ENCODE data around the gene COL16A1. TPM values are rescaled to one million over a fixed set of nuclear protein-coding genes. Genes with fewer than 3 reads are reported as not detected.
A peak's percentile ranks its signal among the peaks of the same experiment; 100 is the strongest.

COL16A1 gene
- total and polyA plus RNA-seq, 2 of the 13 experiments (the other 11 are each of a cell fraction or from before 2014, with no cell fraction given) = 4.3 to 12.2 TPM

GRCh38 chr1:31643976-31644559 is 59.7 kb downstream of the COL16A1 start:
- peak overlapping the region; percentile 72 to 87 (median 84) for H3K4me3 ChIP-seq (replicated peaks in 1 of 3; ENCODE audit: insufficient read depth in 1 of 3, low read depth in 2 of 3, low read length in 3 of 3)
- H3K9me3 ChIP-seq (ENCODE audit: low read length) = no peaks in the 10 kb centered on the region
- ChIA-PET CTCF (ENCODE audit: low intra/inter-chr PET ratio, low total read pairs) (no interaction called here), POLR2A (interaction anchor here (1.0 to 2.7 kb wide), 9 partner anchors 11 to 347 kb away, joined by 3 to 22 read pairs (median 3); partner anchors contain the start of genes COL16A1, SNRNP40 and ZCCHC17)
- TSS peak; percentile 76 for BruUV-seq (replicated peaks)
- intact Hi-C loops (cut with micrococcal nuclease; ENCODE audit: unreplicated experiment) = no loop called here
- H2AFZ ChIP-seq (ENCODE audit: low read length) = no peak overlapping the region
- H3K27ac ChIP-seq (ENCODE audit: extremely low read length, insufficient read depth, low read length) = peak overlapping the region; percentile 89
- H4K20me1 ChIP-seq (ENCODE audit: insufficient read depth, low read length) = peaks cover 4% of the 10 kb centered on the region
- no peaks in the 10 kb centered on the region; a peak in 1 of 5 replicates for H3K27me3 ChIP-seq (ENCODE audit: control insufficient read depth in 1 of 2, insufficient read depth in 2 of 2, low read length in 2 of 2)
- peak overlapping the region; percentile 93 for H3K9ac ChIP-seq (ENCODE audit: insufficient read depth, low read depth, low read length)
- 1% methylated on average over 7 of the region's 18 CpGs for WGBS (ENCODE audit: low lambda C conversion rate)
- in situ Hi-C loops (cut with HindIII; ENCODE audit: extremely low pct_ligation_motif_present, low pct_unique_long_range_greater_than_20kb) = no loop called here
- no peak for FAIRE-seq
- peak overlapping the region; percentile 91 for H3K4me2 ChIP-seq (ENCODE audit: low read depth, low read length)
- DNase-seq (ENCODE audit: low spot score) = no peak
- H3K79me2 ChIP-seq (ENCODE audit: insufficient read depth, low read length) = peaks cover 44% of the 10 kb centered on the region
- H3K36me3 ChIP-seq (replicated peaks in 1 of 2; ENCODE audit: control insufficient read depth in 1 of 2, insufficient read depth in 2 of 2, low read length in 2 of 2) = peaks cover 2 to 4% of the 10 kb centered on the region in 2 experiments; a peak in 1 of 5 replicates
- ATAC-seq = peak; percentile 69; the same call in 2 of the 3 replicates
- peaks cover 72% of the 10 kb centered on the region for H3K4me1 ChIP-seq (ENCODE audit: insufficient read depth, low read length)
- TF ChIP-seq ZNF740 (CRISPR knock-in tag; IDR thresholded peaks at IDR 0.05) (no peak), ZNF749 (CRISPR knock-in tag; IDR thresholded peaks at IDR 0.05; ENCODE audit: borderline replicate concordance) (0 out of 2 replicates have a peak, but pooled peaks have one; percentile 6), ELF3 (CRISPR knock-in tag; IDR thresholded peaks at IDR 0.05) (no peak), ZSCAN29 (CRISPR knock-in tag; conservative IDR thresholded peaks at IDR 0.05) (peak; percentile 34; the same call in 1 of the 2 replicates), ZNF607 (CRISPR knock-in tag; IDR thresholded peaks at IDR 0.05; ENCODE audit: borderline replicate concordance) (no peak), ZSCAN5A (CRISPR knock-in tag; IDR thresholded peaks at IDR 0.05; ENCODE audit: borderline replicate concordance) (0 out of 2 replicates have a peak, but pooled peaks have one; percentile 19), GMEB2 (CRISPR knock-in tag; IDR thresholded peaks at IDR 0.05; ENCODE audit: low read depth) (no peak), ZFX (CRISPR knock-in tag; IDR thresholded peaks at IDR 0.05; ENCODE audit: low read depth) (no peak), FOXC1 (CRISPR knock-in tag; IDR thresholded peaks at IDR 0.05; ENCODE audit: borderline replicate concordance) (no peak), ZNF7 (CRISPR knock-in tag; IDR thresholded peaks at IDR 0.05) (no peak), ZFP90 (CRISPR knock-in tag; IDR thresholded peaks at IDR 0.05; ENCODE audit: borderline replicate concordance) (no peak), ZBTB8A (CRISPR knock-in tag; IDR thresholded peaks at IDR 0.05; ENCODE audit: borderline replicate concordance, low read depth) (no peak), BRF2 (CRISPR knock-in tag; IDR thresholded peaks at IDR 0.05) (0 out of 2 replicates have a peak, but pooled peaks have one; percentile 29), MAFF (IDR thresholded peaks at IDR 0.05; ENCODE audit: low read depth, low read length) (no peak), ZNF546 (CRISPR knock-in tag; conservative IDR thresholded peaks at IDR 0.05) (no peak), KDM5B (CRISPR knock-in tag; IDR thresholded peaks at IDR 0.05; ENCODE audit: borderline replicate concordance) (no peak), ZNF616 (CRISPR knock-in tag; IDR thresholded peaks at IDR 0.05; ENCODE audit: low read depth) (no peak), POGZ (CRISPR knock-in tag; IDR thresholded peaks at IDR 0.05) (no peak), AGO2 (optimal IDR thresholded peaks at IDR 0.05; ENCODE audit: low read depth, low read length) (no peak), ZIK1 (CRISPR knock-in tag; IDR thresholded peaks at IDR 0.05; ENCODE audit: borderline replicate concordance, low read depth) (no peak)
